Measurements from ENCODE around the gene CYGB.

Gene CYGB

GRCh38 chr17:76547183-76547641 is 9.7 kb upstream of the CYGB start (continued):
- peak; percentile 86 for TF ChIP-seq CTCF (tag by site-specific recombination; IDR thresholded peaks at IDR 0.05)
- TF ChIP-seq ZNF600 (tag by site-specific recombination; IDR thresholded peaks at IDR 0.05), result peak; percentile 85
- TF ChIP-seq ZNF639 (tag by site-specific recombination; IDR thresholded peaks at IDR 0.05), result 0 out of 2 replicates have a peak, but pooled peaks have one; percentile 42
- no peak for TF ChIP-seq ZNF660 (tag by site-specific recombination; IDR thresholded peaks at IDR 0.05)
- TF ChIP-seq IKZF3 (tag by site-specific recombination; IDR thresholded peaks at IDR 0.05), result peak; percentile 58; the same call in 1 of the 2 replicates
- TF ChIP-seq ZIC2 (tag by site-specific recombination; IDR thresholded peaks at IDR 0.05), result peak; percentile 100
- no peak for TF ChIP-seq ZNF112 (tag by site-specific recombination; IDR thresholded peaks at IDR 0.05)
- TF ChIP-seq ZNF2 (tag by site-specific recombination; IDR thresholded peaks at IDR 0.05), result peak; percentile 48; the same call in 1 of the 2 replicates
- no peak for TF ChIP-seq ZNF626 (tag by site-specific recombination; IDR thresholded peaks at IDR 0.05)
- TF ChIP-seq TRIM28 (IDR thresholded peaks at IDR 0.05; ENCODE audit: borderline replicate concordance, low read length), result no peak
- peak; percentile 43; the same call in 1 of the 2 replicates for TF ChIP-seq OSR2 (tag by site-specific recombination; IDR thresholded peaks at IDR 0.05)
- peak; percentile 24 for TF ChIP-seq SP2 (tag by site-specific recombination; IDR thresholded peaks at IDR 0.05)
- no peak for TF ChIP-seq ZNF221 (tag by site-specific recombination; IDR thresholded peaks at IDR 0.05; ENCODE audit: borderline replicate concordance)
- no peak for TF ChIP-seq ZNF114 (tag by site-specific recombination; IDR thresholded peaks at IDR 0.05)
- peak; percentile 66; the same call in 1 of the 2 replicates for TF ChIP-seq PBX3 (CRISPR knock-in tag; IDR thresholded peaks at IDR 0.05)
- TF ChIP-seq ZNF416 (tag by site-specific recombination; IDR thresholded peaks at IDR 0.05), result no peak
- peak; percentile 48; the same call in 1 of the 2 replicates for TF ChIP-seq KLF17 (tag by site-specific recombination; IDR thresholded peaks at IDR 0.05)
- peak; percentile 91 for TF ChIP-seq GLIS1 (tag by site-specific recombination; IDR thresholded peaks at IDR 0.05)
- no peak for TF ChIP-seq ZNF391 (tag by site-specific recombination; IDR thresholded peaks at IDR 0.05; ENCODE audit: borderline replicate concordance, low read depth)
- TF ChIP-seq ZNF423 (tag by site-specific recombination; IDR thresholded peaks at IDR 0.05), result peak; percentile 73; the same call in 1 of the 2 replicates
- TF ChIP-seq PATZ1 (tag by site-specific recombination; IDR thresholded peaks at IDR 0.05), result peak; percentile 54
- TF ChIP-seq ZNF335 (tag by site-specific recombination; conservative IDR thresholded peaks at IDR 0.05), result 0 out of 2 replicates have a peak, but pooled peaks have one; percentile 26
- TF ChIP-seq SP7 (tag by site-specific recombination; IDR thresholded peaks at IDR 0.05), result peak; percentile 33
- TF ChIP-seq ZSCAN16 (tag by site-specific recombination; IDR thresholded peaks at IDR 0.05), result no peak
- 0 out of 2 replicates have a peak, but pooled peaks have one; percentile 7 for TF ChIP-seq SP3 (tag by site-specific recombination; IDR thresholded peaks at IDR 0.05)
- no peak for TF ChIP-seq ZNF843 (tag by site-specific recombination; IDR thresholded peaks at IDR 0.05)
- peak; percentile 65 for TF ChIP-seq ZBTB20 (tag by site-specific recombination; IDR thresholded peaks at IDR 0.05)
